K562 (cell line): ENCODE results near the gene SCN4B. TPM values are rescaled to one million over a fixed set of nuclear protein-coding genes. Genes with fewer than 3 reads are reported as not detected.
A peak's percentile ranks its signal among the peaks of the same experiment; 100 is the strongest.

Experiments used
- BRD4 ChIP-seq: fragments of 200-600 bp; sonication (generic); IDR thresholded peaks from 2 replicates; pipeline ENCODE4 v1.6.1; 2017; ENCODE audit warnings: inconsistent platforms
- FUS ChIP-seq: fragments of 200-400 bp; formaldehyde crosslinking; optimal IDR thresholded peaks from 2 replicates; pipeline ENCODE3; 2017; ENCODE audit warnings: low read depth, low read length
- GTF2A2 ChIP-seq: IDR thresholded peaks from 2 replicates; pipeline ENCODE4 v1.6.1; 2016; ENCODE audit warnings: mild to moderate bottlenecking, missing genetic modification characterization, missing compliant biosample characterization
- KAT2B ChIP-seq: IDR thresholded peaks from one replicate; pipeline ENCODE4 v1.6.1; 2012; ENCODE audit warnings: low read depth, mild to moderate bottlenecking, control low read depth, inconsistent platforms, low read length, moderate library complexity
- MAFK ChIP-seq: IDR thresholded peaks from 2 replicates; pipeline ENCODE4 v1.6.1; 2011; ENCODE audit warnings: low read length, improper control_type of control experiment
- PCBP1 ChIP-seq: fragments of 200-400 bp; formaldehyde crosslinking; IDR thresholded peaks from 2 replicates; pipeline ENCODE4 v1.6.1; 2018; ENCODE audit warnings: mild to moderate bottlenecking, low read depth, low read length; ENCODE audit not compliant: poor library complexity, severe bottlenecking
- SRSF9 ChIP-seq: fragments of 200-400 bp; formaldehyde crosslinking; IDR thresholded peaks from 2 replicates; pipeline ENCODE4 v1.6.1; 2017; ENCODE audit warnings: low read depth, low read length, borderline replicate concordance
- ZNF717 ChIP-seq: fragments of 250-450 bp; sonication (Bioruptor Pico); IDR thresholded peaks from 2 replicates; pipeline ENCODE4 v1.5.0; 2021
- ZNF766 ChIP-seq: fragments of 200-800 bp; sonication (Bioruptor generic); conservative IDR thresholded peaks from 2 replicates; pipeline ENCODE4 v1.6.1; 2016; ENCODE audit warnings: missing genetic modification characterization, missing compliant biosample characterization
- polyA plus RNA-seq, 8 experiments: library from polyadenylated mRNA; depleted of rRNA in 4 of 8; stranded (reverse) in 5 of 8; unstranded in 3 of 8; fragments of >200 nt; fragmentation: Nextera tagmentation in 2 of 8; fragmentation: Illumina TruSeq in 1 of 8; extraction: Ambion mirVana in 2 of 8; extraction: Trizol in 1 of 8; gene quantifications; 2 replicates each; pipeline versions ENCODE4 v1.2.1 to v1.2.3, GENCODE V29; 2011 to 2014; ENCODE audit warnings: inconsistent platforms in 1 of 8, missing spikeins in 1 of 8
- total RNA-seq, 7 experiments: library from RNA; depleted of rRNA in 6 of 7; stranded (reverse); fragments of >200 nt in 6 of 7; fragmentation: Illumina TruSeq in 2 of 7; extraction: Trizol in 2 of 7; gene quantifications; 2 replicates each; pipeline versions ENCODE4 v1.2.1 to v1.2.3, GENCODE V29; 2011 to 2021; ENCODE audit warnings: low replicate concordance in 1 of 7
- TF ChIP-seq, protein P1 (sequence below), 2 experiments: IDR thresholded peaks in 1 of 2; conservative IDR thresholded peaks in 1 of 2; 2 replicates each; pipeline ENCODE4 v1.6.1; 2016; ENCODE audit warnings: low read depth in 2 of 2, mild to moderate bottlenecking in 1 of 2, missing compliant biosample characterization in 1 of 2, missing genetic modification characterization in 1 of 2, moderate library complexity in 1 of 2
- TF ChIP-seq, protein P2 (sequence below): fragments of 450-650 bp; IDR thresholded peaks from 2 replicates; pipeline ENCODE4 v1.6.1; 2017; ENCODE audit warnings: antibody characterized with exemption
- TF ChIP-seq, protein P3 (sequence below): sonication (generic); formaldehyde crosslinking; IDR thresholded peaks from 2 replicates; pipeline ENCODE4 v1.8.0; 2023; ENCODE audit warnings: mild to moderate bottlenecking, missing genetic modification reagents
- TF ChIP-seq, protein P4 (sequence below), 3 experiments: IDR thresholded peaks in 2 of 3; conservative IDR thresholded peaks in 1 of 3; 2 replicates each; pipeline ENCODE4 v1.5.1; 2011 to 2012; ENCODE audit warnings: low read length in 3 of 3, mild to moderate bottlenecking in 3 of 3, control low read depth in 2 of 3, improper control_type of control experiment in 1 of 3, inconsistent platforms in 1 of 3, low read depth in 1 of 3, mixed read lengths in 1 of 3, moderate library complexity in 1 of 3; ENCODE audit not compliant: insufficient read depth in 2 of 3
- TF ChIP-seq, protein P5 (sequence below): fragments of 250-450 bp; sonication (Bioruptor Pico); IDR thresholded peaks from 2 replicates; pipeline ENCODE4 v1.8.0; 2021; ENCODE audit warnings: moderate library complexity, mild to moderate bottlenecking, inconsistent platforms

Gene SCN4B
- total and polyA plus RNA-seq, 9 of the 15 experiments (the other 6 are each of a cell fraction or from before 2014, with no cell fraction given): 0.03 TPM; not detected in 8

DNA sequence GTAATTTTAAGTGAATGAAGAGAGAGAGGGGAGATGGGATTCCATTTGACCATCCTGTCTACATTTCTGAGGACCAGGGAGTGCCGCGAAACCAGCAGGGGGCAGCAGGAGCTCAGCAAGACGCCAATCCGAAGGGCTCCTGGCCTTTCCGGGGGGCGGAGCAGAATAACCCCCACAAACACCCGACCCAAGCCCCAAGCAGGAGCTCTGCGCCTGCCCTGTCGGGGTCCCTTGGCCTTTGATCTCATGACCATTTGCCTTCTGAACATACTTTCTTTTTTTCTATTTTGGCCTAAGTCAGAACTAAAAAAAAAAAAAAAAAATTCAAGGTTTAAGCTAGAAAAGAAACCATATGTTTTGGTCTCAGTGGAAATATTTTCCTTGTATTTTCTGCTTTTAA, 45.7 kb upstream of the SCN4B start (continued):
- TF ChIP-seq BRD4 (no peak), PCBP1 (no peak), SRSF9 (no peak), KAT2B (no peak), FUS (no peak), ZNF717 (CRISPR knock-in tag) (no peak), MAFK (no peak), ZNF766 (0 out of 2 replicates have a peak, but pooled peaks have one; percentile 28), GTF2A2 (tag) (no peak)
- TF ChIP-seq, protein P1, sequence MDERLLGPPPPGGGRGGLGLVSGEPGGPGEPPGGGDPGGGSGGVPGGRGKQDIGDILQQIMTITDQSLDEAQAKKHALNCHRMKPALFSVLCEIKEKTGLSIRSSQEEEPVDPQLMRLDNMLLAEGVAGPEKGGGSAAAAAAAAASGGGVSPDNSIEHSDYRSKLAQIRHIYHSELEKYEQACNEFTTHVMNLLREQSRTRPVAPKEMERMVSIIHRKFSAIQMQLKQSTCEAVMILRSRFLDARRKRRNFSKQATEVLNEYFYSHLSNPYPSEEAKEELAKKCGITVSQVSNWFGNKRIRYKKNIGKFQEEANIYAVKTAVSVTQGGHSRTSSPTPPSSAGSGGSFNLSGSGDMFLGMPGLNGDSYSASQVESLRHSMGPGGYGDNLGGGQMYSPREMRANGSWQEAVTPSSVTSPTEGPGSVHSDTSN (CRISPR knock-in tag; IDR thresholded peaks at IDR 0.05; ENCODE audit: low read depth): no peak
- TF ChIP-seq, protein P1 (tag; conservative IDR thresholded peaks at IDR 0.05; ENCODE audit: low read depth): no peak
- TF ChIP-seq, protein P2, sequence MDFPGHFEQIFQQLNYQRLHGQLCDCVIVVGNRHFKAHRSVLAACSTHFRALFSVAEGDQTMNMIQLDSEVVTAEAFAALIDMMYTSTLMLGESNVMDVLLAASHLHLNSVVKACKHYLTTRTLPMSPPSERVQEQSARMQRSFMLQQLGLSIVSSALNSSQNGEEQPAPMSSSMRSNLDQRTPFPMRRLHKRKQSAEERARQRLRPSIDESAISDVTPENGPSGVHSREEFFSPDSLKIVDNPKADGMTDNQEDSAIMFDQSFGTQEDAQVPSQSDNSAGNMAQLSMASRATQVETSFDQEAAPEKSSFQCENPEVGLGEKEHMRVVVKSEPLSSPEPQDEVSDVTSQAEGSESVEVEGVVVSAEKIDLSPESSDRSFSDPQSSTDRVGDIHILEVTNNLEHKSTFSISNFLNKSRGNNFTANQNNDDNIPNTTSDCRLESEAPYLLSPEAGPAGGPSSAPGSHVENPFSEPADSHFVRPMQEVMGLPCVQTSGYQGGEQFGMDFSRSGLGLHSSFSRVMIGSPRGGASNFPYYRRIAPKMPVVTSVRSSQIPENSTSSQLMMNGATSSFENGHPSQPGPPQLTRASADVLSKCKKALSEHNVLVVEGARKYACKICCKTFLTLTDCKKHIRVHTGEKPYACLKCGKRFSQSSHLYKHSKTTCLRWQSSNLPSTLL: no peak
- TF ChIP-seq, protein P3, sequence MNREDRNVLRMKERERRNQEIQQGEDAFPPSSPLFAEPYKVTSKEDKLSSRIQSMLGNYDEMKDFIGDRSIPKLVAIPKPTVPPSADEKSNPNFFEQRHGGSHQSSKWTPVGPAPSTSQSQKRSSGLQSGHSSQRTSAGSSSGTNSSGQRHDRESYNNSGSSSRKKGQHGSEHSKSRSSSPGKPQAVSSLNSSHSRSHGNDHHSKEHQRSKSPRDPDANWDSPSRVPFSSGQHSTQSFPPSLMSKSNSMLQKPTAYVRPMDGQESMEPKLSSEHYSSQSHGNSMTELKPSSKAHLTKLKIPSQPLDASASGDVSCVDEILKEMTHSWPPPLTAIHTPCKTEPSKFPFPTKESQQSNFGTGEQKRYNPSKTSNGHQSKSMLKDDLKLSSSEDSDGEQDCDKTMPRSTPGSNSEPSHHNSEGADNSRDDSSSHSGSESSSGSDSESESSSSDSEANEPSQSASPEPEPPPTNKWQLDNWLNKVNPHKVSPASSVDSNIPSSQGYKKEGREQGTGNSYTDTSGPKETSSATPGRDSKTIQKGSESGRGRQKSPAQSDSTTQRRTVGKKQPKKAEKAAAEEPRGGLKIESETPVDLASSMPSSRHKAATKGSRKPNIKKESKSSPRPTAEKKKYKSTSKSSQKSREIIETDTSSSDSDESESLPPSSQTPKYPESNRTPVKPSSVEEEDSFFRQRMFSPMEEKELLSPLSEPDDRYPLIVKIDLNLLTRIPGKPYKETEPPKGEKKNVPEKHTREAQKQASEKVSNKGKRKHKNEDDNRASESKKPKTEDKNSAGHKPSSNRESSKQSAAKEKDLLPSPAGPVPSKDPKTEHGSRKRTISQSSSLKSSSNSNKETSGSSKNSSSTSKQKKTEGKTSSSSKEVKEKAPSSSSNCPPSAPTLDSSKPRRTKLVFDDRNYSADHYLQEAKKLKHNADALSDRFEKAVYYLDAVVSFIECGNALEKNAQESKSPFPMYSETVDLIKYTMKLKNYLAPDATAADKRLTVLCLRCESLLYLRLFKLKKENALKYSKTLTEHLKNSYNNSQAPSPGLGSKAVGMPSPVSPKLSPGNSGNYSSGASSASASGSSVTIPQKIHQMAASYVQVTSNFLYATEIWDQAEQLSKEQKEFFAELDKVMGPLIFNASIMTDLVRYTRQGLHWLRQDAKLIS: no peak
- TF ChIP-seq, protein P4, sequence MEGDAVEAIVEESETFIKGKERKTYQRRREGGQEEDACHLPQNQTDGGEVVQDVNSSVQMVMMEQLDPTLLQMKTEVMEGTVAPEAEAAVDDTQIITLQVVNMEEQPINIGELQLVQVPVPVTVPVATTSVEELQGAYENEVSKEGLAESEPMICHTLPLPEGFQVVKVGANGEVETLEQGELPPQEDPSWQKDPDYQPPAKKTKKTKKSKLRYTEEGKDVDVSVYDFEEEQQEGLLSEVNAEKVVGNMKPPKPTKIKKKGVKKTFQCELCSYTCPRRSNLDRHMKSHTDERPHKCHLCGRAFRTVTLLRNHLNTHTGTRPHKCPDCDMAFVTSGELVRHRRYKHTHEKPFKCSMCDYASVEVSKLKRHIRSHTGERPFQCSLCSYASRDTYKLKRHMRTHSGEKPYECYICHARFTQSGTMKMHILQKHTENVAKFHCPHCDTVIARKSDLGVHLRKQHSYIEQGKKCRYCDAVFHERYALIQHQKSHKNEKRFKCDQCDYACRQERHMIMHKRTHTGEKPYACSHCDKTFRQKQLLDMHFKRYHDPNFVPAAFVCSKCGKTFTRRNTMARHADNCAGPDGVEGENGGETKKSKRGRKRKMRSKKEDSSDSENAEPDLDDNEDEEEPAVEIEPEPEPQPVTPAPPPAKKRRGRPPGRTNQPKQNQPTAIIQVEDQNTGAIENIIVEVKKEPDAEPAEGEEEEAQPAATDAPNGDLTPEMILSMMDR (IDR thresholded peaks at IDR 0.05 in 2 of 3, conservative IDR thresholded peaks at IDR 0.05 in 1 of 3; ENCODE audit: insufficient read depth in 2 of 3, low read depth in 1 of 3, low read length in 3 of 3): peak; percentile 85 to 90 (median 86)
- TF ChIP-seq, protein P5, sequence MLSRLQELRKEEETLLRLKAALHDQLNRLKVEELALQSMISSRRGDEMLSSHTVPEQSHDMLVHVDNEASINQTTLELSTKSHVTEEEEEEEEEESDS (CRISPR knock-in tag): no peak
